Nephron progenitor cell (in vitro differentiated cells): ENCODE results near the gene SNRPD3.

Experiments
- DNase-seq: peaks from one replicate; pipeline ENCODE4 v3.0.0; 2021
- H3K27ac Mint-ChIP-seq: 2 replicates; pipeline ENCODE4 v1.8.0; 2021; ENCODE audit warnings: mild to moderate bottlenecking, moderate library complexity, mixed read lengths
- H3K27me3 Mint-ChIP-seq: 2 replicates; pipeline ENCODE4 v1.8.0; 2021; ENCODE audit warnings: mild to moderate bottlenecking, low read depth, mixed read lengths; ENCODE audit not compliant: poor library complexity
- H3K36me3 Mint-ChIP-seq: 2 replicates; pipeline ENCODE4 v1.8.0; 2021; ENCODE audit warnings: low read depth, mixed read lengths
- H3K4me1 Mint-ChIP-seq: 2 replicates; pipeline ENCODE4 v1.8.0; 2021; ENCODE audit warnings: mixed read lengths
- H3K4me3 Mint-ChIP-seq: 2 replicates; pipeline ENCODE4 v1.8.0; 2021; ENCODE audit warnings: mild to moderate bottlenecking, moderate library complexity, mixed read lengths
- H3K9me3 Mint-ChIP-seq: 2 replicates; pipeline ENCODE4 v1.8.0; 2021; ENCODE audit warnings: mild to moderate bottlenecking, moderate library complexity, mixed read lengths
- TF ChIP-seq, protein P1 (sequence below): fragments of 200-600 bp; sonication (generic); IDR thresholded peaks from 2 replicates; pipeline ENCODE4 v1.5.0; 2021; ENCODE audit warnings: antibody characterized with exemption

SNRPD3 gene

DNA sequence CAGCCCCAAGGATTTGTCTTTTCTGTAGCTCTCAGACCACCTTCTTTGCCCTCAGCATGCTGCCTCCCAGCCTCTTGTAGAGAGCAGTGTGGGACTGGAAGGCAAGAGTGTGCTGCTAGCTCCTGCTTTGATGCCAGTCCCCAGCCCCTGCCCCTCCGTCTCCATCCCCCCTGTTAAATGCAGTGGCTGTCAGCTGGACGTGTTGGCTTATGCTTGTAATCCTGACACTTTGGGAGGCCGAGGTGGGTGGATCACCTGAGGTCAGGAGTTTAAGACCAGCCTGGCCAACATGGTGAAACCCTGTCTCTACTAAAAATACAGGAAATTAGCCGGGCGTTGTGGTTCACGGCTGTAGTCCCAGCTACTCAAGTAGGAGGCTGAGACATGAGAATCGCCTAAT is 15.5 kb downstream of the SNRPD3 start:
- peaks cover 10% of the 10 kb centered on the region for H3K4me1 Mint-ChIP-seq
- TF ChIP-seq, protein P1, sequence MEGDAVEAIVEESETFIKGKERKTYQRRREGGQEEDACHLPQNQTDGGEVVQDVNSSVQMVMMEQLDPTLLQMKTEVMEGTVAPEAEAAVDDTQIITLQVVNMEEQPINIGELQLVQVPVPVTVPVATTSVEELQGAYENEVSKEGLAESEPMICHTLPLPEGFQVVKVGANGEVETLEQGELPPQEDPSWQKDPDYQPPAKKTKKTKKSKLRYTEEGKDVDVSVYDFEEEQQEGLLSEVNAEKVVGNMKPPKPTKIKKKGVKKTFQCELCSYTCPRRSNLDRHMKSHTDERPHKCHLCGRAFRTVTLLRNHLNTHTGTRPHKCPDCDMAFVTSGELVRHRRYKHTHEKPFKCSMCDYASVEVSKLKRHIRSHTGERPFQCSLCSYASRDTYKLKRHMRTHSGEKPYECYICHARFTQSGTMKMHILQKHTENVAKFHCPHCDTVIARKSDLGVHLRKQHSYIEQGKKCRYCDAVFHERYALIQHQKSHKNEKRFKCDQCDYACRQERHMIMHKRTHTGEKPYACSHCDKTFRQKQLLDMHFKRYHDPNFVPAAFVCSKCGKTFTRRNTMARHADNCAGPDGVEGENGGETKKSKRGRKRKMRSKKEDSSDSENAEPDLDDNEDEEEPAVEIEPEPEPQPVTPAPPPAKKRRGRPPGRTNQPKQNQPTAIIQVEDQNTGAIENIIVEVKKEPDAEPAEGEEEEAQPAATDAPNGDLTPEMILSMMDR, result no peak
- H3K4me3 Mint-ChIP-seq, result no peak overlapping the region
- peak overlapping the region; percentile 71 for H3K27ac Mint-ChIP-seq
- peaks cover 7% of the 10 kb centered on the region for H3K27me3 Mint-ChIP-seq
- peaks cover 67% of the 10 kb centered on the region for H3K36me3 Mint-ChIP-seq
- no peaks in the 10 kb centered on the region for H3K9me3 Mint-ChIP-seq
- DNase-seq, result no peak

DNA sequence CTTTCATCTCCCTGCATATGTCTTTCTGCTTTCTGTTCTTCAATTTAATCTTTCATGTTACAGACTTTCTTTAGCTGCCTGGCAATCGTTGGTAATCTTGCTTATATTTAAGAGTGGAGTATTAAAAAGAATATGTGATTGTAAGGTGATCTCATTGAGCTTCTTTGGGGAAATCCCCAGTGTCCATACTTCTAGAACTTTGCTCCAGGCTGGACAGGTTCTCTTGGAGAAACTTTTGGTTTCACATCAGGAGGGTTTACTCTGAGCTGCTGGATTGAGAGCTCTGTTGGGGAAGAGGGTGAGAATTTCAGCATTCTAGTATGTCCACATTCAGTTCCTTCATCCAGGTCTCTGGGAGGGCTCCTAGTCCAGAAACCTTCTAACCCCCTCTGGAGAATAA is 21.0 kb downstream of the SNRPD3 start:
- no peak overlapping the region for H3K4me3 Mint-ChIP-seq
- H3K27me3 Mint-ChIP-seq, result peaks cover 4% of the 10 kb centered on the region
- H3K36me3 Mint-ChIP-seq, result peaks cover 47% of the 10 kb centered on the region
- no peak for DNase-seq
- TF ChIP-seq, protein P1, result no peak
- no peaks in the 10 kb centered on the region for H3K4me1 Mint-ChIP-seq
- H3K9me3 Mint-ChIP-seq, result no peaks in the 10 kb centered on the region
- peak overlapping the region; percentile 12 for H3K27ac Mint-ChIP-seq

DNA sequence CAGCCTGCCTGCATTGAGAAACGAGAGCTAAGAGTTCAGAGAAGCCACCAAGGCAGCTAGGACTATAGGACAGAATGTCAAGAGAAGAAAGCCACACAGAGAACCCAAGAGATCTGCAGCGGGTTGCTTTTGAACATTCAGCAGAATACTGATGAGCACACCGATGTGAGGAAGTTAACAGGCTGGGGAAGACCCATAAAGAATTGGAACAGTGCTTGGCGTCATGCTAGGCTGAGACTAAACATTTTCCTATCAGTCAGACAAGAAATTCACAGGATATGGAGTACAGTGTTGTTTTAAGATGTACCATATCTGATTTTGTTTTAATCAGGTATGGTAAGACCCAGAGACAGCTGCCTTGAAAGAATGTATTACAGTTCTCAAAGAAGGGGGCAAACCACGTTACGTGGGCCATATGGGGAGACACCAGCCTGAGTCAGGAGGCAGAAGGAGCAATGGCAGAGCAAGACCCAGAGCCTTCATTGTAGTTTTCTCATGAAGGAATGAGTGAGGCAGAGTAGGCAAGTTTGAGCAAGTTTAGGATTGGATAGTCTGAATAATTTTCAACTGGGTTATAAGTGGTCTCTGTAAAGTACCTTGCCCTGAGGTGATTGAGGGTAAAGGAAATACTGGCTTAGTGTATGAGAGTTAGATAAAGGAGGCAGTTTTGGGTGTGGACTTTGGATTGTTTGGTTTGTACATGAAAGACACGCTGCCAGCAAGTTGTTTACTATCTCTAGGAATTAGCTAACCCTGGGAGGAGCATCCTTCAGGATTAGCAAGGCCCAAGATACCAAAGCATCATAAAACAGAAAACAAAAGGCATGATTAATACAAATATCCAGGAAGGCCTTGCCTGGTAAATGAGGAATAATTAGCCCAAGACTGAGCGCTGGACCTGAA is 22.8 kb downstream of the SNRPD3 start:
- no peak overlapping the region for H3K4me3 Mint-ChIP-seq
- H3K27me3 Mint-ChIP-seq, result peaks cover 4% of the 10 kb centered on the region
- peak overlapping the region; percentile 91 for H3K27ac Mint-ChIP-seq
- TF ChIP-seq, protein P1, result no peak
- H3K36me3 Mint-ChIP-seq, result peaks cover 29% of the 10 kb centered on the region
- no peak for DNase-seq
- H3K4me1 Mint-ChIP-seq, result no peaks in the 10 kb centered on the region
- no peaks in the 10 kb centered on the region for H3K9me3 Mint-ChIP-seq

DNA sequence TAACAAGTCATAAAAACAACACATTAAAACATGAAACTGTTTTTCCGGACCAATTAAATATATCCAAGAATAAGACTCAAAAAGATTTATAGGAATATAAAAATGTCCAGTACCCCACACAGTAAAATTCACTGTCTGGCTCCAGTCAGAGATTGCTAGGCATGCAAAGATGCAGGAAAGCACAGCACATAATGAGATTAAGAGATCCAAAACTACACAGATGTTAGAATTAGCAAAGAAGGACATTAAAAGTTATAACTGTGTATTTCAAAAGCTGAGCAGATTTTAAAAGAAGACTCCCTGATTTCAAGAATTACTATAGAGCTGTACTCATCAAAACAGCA is 23.4 kb downstream of the SNRPD3 start:
- peaks cover 24% of the 10 kb centered on the region for H3K36me3 Mint-ChIP-seq
- no peaks in the 10 kb centered on the region for H3K4me1 Mint-ChIP-seq
- DNase-seq, result no peak
- TF ChIP-seq, protein P1, result no peak
- no peaks in the 10 kb centered on the region for H3K9me3 Mint-ChIP-seq
- H3K27ac Mint-ChIP-seq, result no peak overlapping the region
- no peak overlapping the region for H3K4me3 Mint-ChIP-seq
- H3K27me3 Mint-ChIP-seq, result peaks cover 4% of the 10 kb centered on the region

DNA sequence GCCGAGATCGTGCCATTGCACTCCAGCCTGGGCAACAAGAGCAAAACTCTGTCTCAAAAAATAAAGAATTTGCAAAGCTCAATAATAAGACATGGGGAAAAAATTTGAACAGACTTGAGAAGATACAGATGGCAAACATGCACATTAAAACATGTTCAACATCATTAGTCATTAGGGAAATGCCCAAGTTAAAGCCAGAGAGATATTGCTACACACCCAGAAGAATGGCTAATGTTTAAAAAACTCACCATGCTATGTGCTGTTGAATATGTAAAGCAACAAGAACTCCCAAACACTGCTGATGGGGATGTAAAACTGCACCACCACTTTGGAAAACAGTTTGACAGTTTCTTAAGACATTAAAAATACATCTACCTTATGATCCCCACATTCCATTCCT is 24.5 kb downstream of the SNRPD3 start:
- Mint-ChIP-seq H3K27ac (no peak overlapping the region), H3K4me1 (no peaks in the 10 kb centered on the region), H3K4me3 (no peak overlapping the region), H3K36me3 (peaks cover 14% of the 10 kb centered on the region), H3K9me3 (no peaks in the 10 kb centered on the region), H3K27me3 (no peaks in the 10 kb centered on the region)
- TF ChIP-seq, protein P1, result no peak
- no peak for DNase-seq
